ENCODE data around the gene NSUN6. TPM values are rescaled to one million over a fixed set of nuclear protein-coding genes. Genes with fewer than 3 reads are reported as not detected.

The NSUN6 gene
- total RNA-seq, 1 donor from 2014 or later, result 6.6 TPM

Other genes starting within 250 kb of the NSUN6 start
- gene ARL5B, start 7.8 kb upstream of the NSUN6 start, total RNA-seq, result 30.3 and 30.6 TPM in 2 replicates

All from kidney epithelial cell (primary cell).